CD4-positive, alpha-beta T cell treated with Interleukin-17A for 4 hours (primary cell): Measurements from ENCODE around the gene TCTN1.
A peak's percentile ranks its signal among the peaks of the same experiment; 100 is the strongest.

Experiments
- DNase-seq: peaks from one replicate; pipeline ENCODE4 v3.0.0-alpha.2; 2020; ENCODE audit warnings: mixed read lengths

The TCTN1 gene

DNA sequence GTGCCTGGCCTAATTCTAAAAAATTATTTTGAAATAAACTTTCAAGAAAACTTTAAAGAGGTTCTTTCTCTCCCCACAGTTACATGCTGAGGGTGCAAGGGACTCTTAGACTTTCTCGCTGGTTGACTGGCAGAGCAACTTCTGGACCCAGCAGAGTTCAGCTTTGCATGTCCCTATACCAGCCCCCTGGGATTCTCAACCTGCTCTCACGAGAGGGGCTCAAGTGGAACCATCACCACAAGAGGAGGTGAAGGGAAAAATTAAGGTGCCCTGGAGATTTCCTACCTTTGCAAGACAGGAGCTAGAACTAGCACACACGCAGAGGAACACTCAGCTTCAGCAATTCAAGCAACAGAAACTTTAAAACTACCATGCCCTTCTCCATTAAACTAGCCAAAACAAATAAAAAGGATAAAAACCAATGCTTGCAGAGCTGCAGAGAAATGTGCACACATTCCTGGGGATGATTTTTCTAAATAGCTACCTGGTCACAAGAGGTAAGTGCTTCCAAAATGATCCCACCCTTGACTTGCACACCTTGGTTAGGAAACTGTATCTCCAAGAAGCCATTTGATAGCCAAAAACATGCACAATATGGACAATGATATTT, 72.5 kb downstream of the TCTN1 start:
- DNase-seq = no peak

GRCh38 chr12:110687396-110688169, 73.7 kb downstream of the TCTN1 start:
- DNase-seq = no peak

GRCh38 chr12:110688446-110689280, 74.7 kb downstream of the TCTN1 start, which contains the start of gene HVCN1:
TSS of gene HVCN1 (minus strand) at chr12:110689115. CDS start at chr12:110683245, 5,870 bp downstream.
- peak; percentile 68 for DNase-seq

DNA sequence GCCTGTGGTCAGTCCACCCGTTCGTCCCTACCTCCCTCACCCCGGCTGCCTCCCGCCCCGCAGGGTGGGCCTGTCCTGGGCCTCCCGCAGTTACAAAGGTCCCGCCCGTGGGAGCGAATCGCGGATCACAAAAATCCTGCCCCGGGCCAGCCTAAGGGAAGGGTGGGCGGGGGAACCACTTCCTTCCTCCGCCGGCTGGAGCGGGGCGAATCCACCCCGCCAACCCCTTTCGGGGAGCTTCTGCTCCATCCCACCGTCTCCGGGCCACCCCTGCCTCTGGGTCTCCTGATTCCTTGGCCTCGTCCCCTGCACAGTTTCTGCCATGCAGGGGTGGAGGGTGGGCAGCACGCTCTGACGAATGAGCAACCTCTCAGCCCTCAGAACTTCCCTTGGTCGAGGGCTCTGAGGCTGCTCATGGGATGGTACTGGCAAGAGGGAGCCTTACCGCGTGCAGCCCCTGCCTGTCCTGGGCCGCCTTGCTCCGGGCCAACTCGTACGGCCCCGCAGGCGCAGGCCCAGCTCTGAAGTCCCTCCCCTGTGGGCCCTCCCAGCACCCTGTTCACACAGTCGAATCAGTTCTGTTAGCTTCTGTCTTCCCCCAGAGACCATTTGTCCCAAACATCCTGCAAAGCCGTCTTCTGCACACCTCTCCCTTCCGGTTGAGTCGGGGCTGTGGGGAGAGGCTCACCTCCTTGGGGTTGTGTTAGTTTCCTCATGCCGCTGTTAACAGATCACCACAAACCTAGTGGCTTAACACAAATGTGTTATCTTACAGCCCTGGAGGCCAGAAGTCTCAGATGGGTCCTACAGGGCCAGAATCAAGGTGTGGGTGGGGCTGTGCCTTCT, 75.6 kb downstream of the TCTN1 start:
- peak; percentile 69 for DNase-seq

- DNase-seq = no peak
Measured at GRCh38 chr12:110690127-110690430, 76.2 kb downstream of the TCTN1 start.

DNA sequence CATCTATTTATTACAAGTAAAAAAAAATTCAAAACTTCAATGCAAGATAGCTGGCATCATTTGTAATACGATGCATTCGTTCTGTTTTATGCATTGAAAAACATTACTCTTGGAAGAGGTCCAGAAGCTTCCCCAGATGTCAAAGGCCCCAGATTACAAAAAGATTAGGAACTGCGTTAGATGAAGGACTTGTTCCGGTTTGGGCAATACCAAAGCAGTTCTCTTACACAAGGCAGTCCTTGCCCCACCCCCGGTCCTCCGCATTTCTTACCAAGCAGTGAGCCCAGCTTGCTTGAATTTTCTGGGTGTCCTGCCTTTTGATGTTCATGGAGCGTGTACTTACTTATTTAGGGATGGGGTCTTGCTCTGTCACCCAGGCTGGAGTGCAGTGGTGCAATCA, 79.8 kb downstream of the TCTN1 start:
- DNase-seq = peak; percentile 20

DNA sequence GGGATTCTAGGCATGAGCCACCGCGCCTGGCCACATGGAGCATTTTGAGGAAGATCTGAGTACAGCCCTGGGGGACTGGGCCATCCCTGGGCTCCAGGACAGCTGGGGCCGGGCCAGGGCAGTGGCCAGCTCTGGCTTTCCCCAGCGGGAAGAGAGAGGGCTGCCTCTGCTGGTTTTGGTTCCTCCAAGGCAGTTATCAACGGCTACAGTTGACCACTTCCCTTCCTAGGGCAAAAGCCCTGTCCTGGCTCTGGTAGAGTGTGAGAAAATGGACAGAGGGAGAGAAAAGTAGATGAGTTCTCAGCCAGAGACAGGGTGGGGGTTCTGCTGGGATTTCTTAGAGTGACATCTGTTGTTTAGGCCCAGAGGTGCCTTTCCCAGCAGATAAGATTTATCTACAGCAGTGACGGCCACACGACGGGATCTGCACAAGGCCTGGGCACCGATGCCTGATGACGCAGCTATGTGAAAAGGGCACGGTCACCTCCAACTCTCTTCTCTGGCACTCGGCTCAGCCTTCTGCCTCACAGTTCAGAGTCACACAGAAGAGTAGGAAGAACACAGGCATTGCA, 80.5 kb downstream of the TCTN1 start:
- no peak for DNase-seq

GRCh38 chr12:110696283-110696682, 82.4 kb downstream of the TCTN1 start:
- no peak for DNase-seq

DNA sequence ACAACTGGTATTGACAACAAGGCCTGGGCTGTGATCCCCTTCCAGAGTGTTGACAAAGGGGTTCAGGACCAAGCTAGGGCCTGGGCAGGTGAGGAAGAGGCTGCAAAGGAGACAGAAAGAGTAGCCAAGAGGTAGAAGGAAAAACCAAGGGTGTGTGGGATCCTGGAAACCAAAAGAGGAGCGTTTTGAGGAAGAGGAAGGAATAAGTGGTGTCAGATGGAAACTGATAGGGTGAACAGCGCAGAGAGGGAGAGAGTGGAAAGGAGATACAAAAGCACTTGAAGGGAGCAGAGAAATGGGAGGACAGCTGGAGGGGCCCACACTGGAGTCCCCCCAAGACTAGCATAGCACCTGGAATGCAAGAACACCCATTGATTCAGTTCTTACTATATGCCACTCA, 83.3 kb downstream of the TCTN1 start:
- DNase-seq = no peak

DNA sequence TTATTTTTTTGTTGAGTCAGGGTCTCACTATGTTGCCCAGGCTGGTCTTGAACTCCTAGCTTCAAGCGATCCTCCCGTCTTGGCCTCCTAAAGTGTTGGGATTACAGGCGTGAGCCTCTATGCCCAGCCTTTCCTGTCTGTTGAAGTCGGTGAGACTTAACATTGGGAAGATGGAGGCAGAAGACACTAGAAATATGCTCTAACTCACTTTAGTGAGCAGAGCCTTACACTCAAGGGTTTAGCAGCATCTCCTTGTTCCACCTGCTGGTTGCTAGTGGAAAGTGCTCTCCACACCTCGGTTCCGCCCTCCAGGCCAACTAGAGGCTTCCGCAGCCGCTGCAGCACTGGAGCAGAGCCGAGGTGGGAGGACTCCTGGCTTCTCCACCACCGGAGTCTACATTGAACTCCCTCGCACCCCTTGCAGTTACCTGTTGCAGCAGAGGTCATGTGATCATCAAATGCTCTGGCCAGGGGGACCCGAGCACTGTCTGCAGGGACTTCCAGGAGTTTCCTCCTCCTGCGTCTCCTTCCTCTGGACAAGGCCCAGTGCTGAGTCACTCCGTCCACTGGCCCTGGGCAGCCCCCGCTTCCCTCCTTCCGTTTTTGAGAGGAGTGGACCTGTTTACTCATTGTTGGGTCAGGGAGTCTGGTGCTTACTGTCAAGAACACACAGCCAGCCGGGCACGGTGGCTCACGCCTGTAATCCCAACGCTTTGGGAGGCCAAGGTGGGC, 84.4 kb downstream of the TCTN1 start:
- peak; percentile 83 for DNase-seq
